ENCODE measurements around the gene TARBP1.
A peak's percentile ranks its signal among the peaks of the same experiment; 100 is the strongest.
"Not testable (repeated sequence)": the region's sequence is repeated elsewhere in the genome, so short reads cannot be mapped to it uniquely, and the experiment has no call there.

The TARBP1 gene

GRCh38 chr1:234518876-234519275 lies 39.9 kb upstream of the TARBP1 start:
- H3K27me3 ChIP-seq (ENCODE audit: insufficient read depth, poor library complexity, severe bottlenecking), result no peaks in the 10 kb centered on the region
- no peak overlapping the region for H3K4me3 ChIP-seq (replicated peaks; ENCODE audit: insufficient read depth, low read length)
- no peak for DNase-seq (ENCODE audit: low read depth in 1 of 2, low spot score in 1 of 2)
- H3K27ac ChIP-seq (replicated peaks), result peak overlapping the region; percentile 52
- no peak for TF ChIP-seq CTCF (IDR thresholded peaks at IDR 0.05; ENCODE audit: insufficient read depth, low read length)
- no peak for TF ChIP-seq REST (IDR thresholded peaks at IDR 0.05; ENCODE audit: insufficient replicate concordance, low read depth)
- TF ChIP-seq GABPA (IDR thresholded peaks at IDR 0.05; ENCODE audit: low read depth), result no peak
- no peak for TF ChIP-seq SPI1 (IDR thresholded peaks at IDR 0.05; ENCODE audit: borderline replicate concordance, low read depth)
- TF ChIP-seq POLR2AphosphoS5 (IDR thresholded peaks at IDR 0.05; ENCODE audit: low read depth), result no peak

DNA sequence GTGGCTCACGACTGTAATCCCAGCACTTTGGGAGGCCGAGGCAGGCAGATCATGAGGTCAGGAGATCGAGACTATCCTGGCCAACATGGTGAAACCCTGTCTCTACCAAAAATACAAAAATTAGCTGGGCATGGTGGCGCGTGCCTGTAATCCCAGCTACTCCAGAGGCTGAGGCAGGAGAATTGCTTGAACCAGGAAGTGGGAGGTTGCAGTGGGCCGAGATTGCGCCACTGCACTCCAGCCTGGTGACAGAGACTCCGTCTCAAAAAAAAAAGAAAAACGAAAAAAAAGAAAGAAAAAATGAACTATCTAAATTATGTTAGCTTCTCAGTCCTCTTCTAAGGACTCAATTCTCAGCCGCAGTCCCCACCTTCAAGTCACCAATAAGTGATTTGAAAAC lies 39.1 kb upstream of the TARBP1 start:
- H3K4me3 ChIP-seq (replicated peaks; ENCODE audit: insufficient read depth, low read length); H3K27me3 ChIP-seq (ENCODE audit: insufficient read depth, poor library complexity, severe bottlenecking): not testable (repeated sequence)
- DNase-seq (ENCODE audit: low read depth in 1 of 2, low spot score in 1 of 2), result peak in 1 of 2 experiments; percentile 54
- H3K27ac ChIP-seq (replicated peaks), result peak overlapping the region; percentile 52

DNA sequence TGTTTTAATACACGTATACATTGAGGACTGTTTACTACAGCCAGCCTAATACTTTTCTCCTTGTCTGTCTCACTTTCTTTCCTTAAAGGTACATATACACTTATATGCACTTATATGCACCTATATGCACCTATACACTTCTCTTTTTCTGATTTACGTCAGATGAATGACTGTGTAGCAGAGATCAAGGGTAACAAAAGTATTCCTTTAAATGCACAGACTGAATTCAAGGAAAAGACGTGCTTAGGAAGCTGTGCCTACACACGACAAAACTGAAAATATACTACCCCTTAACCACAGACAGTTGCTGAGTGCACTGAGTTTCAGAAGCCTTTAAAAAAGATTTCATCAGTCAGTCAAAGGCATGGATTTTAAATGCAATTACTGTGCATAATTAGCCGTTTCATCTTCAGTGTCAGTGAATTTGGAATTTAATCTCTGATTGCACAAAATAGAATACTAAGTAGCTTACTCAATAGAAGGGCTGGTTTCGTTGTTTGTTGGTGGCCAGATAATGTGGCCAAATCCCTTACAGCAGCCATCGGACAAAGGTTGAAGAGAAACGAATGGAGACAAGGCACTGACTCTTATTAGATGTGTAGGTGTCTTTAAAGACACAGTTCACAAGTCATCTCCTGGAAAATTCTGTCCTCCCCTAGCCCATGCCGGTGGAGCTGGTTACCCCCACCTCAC lies 38.3 kb upstream of the TARBP1 start:
- Histone ChIP-seq H3K27me3 (ENCODE audit: insufficient read depth, poor library complexity, severe bottlenecking) (no peaks in the 10 kb centered on the region), H3K27ac (replicated peaks) (peak overlapping the region; percentile 52), H3K4me3 (replicated peaks; ENCODE audit: insufficient read depth, low read length) (no peak overlapping the region)
- no peak for DNase-seq (ENCODE audit: low read depth in 1 of 2, low spot score in 1 of 2)
- TF ChIP-seq SPI1 (IDR thresholded peaks at IDR 0.05; ENCODE audit: borderline replicate concordance, low read depth) (no peak), GABPA (IDR thresholded peaks at IDR 0.05; ENCODE audit: low read depth) (no peak), CTCF (IDR thresholded peaks at IDR 0.05; ENCODE audit: insufficient read depth, low read length) (no peak), REST (IDR thresholded peaks at IDR 0.05; ENCODE audit: insufficient replicate concordance, low read depth) (no peak), POLR2AphosphoS5 (IDR thresholded peaks at IDR 0.05; ENCODE audit: low read depth) (no peak)

DNA sequence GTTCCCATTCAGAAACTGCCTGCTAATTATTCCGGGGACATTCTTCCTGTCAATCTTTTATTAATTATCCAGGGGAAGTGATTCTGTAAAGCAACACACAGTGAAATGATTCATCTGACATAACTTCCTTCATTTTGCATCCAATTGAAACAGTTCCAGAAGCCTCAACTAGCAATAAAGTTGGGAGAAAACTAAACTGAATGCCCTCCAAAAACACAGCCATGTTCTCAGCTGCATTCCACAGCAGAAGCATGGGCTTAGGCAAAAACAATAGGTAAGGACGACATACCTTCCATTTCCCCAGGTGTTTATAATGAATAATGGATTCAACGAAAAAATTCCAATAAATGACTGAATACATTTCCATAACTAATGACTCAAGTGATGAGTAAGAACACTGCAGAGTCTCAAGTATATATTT lies 36.9 kb upstream of the TARBP1 start:
- TF ChIP-seq CTCF (IDR thresholded peaks at IDR 0.05; ENCODE audit: insufficient read depth, low read length) (no peak), GABPA (IDR thresholded peaks at IDR 0.05; ENCODE audit: low read depth) (no peak), POLR2AphosphoS5 (IDR thresholded peaks at IDR 0.05; ENCODE audit: low read depth) (no peak), SPI1 (IDR thresholded peaks at IDR 0.05; ENCODE audit: borderline replicate concordance, low read depth) (no peak; the same call in 1 of the 2 replicates), REST (IDR thresholded peaks at IDR 0.05; ENCODE audit: insufficient replicate concordance, low read depth) (no peak)
- H3K4me3 ChIP-seq (replicated peaks; ENCODE audit: insufficient read depth, low read length), result no peak overlapping the region
- H3K27me3 ChIP-seq (ENCODE audit: insufficient read depth, poor library complexity, severe bottlenecking), result no peaks in the 10 kb centered on the region
- H3K27ac ChIP-seq (replicated peaks), result no peak overlapping the region
- DNase-seq (ENCODE audit: low read depth in 1 of 2, low spot score in 1 of 2), result no peak

Measured in HL-60 (cell line).